Thoracic aorta (tissue), 2 donors: ENCODE measurements around the gene ZNF17. TPM values are rescaled to one million over a fixed set of nuclear protein-coding genes. Genes with fewer than 3 reads are reported as not detected.
A peak's percentile ranks its signal among the peaks of the same experiment; 100 is the strongest.

Experiments
- ATAC-seq: fragments of 150-250 bp; one replicate; pipeline ENCODE4 v1.8.0; 2017; ENCODE audit warnings: low read depth; ENCODE audit not compliant: insufficient number of reproducible peaks, low FRiP score
- DNase-seq: peaks from one replicate; pipeline ENCODE4 v3.0.0-alpha.2; 2020; ENCODE audit warnings: low spot score
- H3K27ac ChIP-seq, 2 donors: fragments of 200-600 bp; sonication (generic); 1 replicate in 1 of 2; 2 replicates in 1 of 2; pipeline ENCODE4 v1.5.1; 2016; ENCODE audit warnings: mild to moderate bottlenecking in 2 of 2, moderate library complexity in 2 of 2
- H3K27me3 ChIP-seq: fragments of 200-600 bp; sonication (generic); replicated peaks from 2 replicates; pipeline ENCODE4 v1.6.0; 2016; ENCODE audit warnings: mild to moderate bottlenecking; ENCODE audit not compliant: insufficient read depth
- H3K36me3 ChIP-seq: fragments of 200-600 bp; sonication (generic); one replicate; pipeline ENCODE4 v1.5.1; 2016
- H3K4me1 ChIP-seq, 2 donors: fragments of 200-600 bp; sonication (generic); 1 replicate in 1 of 2; 2 replicates in 1 of 2; pipeline versions ENCODE4 v1.5.1 to v1.6.0; 2016; ENCODE audit warnings: low read depth in 2 of 2, mild to moderate bottlenecking in 1 of 2; ENCODE audit not compliant: control insufficient read depth in 1 of 2
- H3K4me3 ChIP-seq: fragments of 200-600 bp; sonication (generic); 2 replicates; pipeline ENCODE4 v1.5.1; 2016; ENCODE audit warnings: mild to moderate bottlenecking
- H3K9me3 ChIP-seq: fragments of 200-600 bp; sonication (generic); 2 replicates; pipeline ENCODE4 v1.5.1; 2016
- CTCF ChIP-seq: fragments of 200-600 bp; sonication (generic); IDR thresholded peaks from one replicate; pipeline ENCODE4 v1.5.1; 2019; ENCODE audit warnings: antibody characterized with exemption
- total RNA-seq, 2 donors: library from RNA; depleted of rRNA; stranded (reverse); fragments of >200 nt; gene quantifications; one replicate each; pipeline versions ENCODE4 v1.1.0 to v1.2.3, GENCODE V29; 2016

ZNF17 gene
- total RNA-seq, 2 donors from 2014 or later, result 11.2 to 17.5 TPM

- H3K27me3 ChIP-seq, result no peaks in the 10 kb centered on the region
- H3K27ac ChIP-seq, result no peak overlapping the region
- DNase-seq (no peak), ATAC-seq (no peak)
- no peak overlapping the region for H3K4me3 ChIP-seq
- peaks cover 52% of the 10 kb centered on the region for H3K9me3 ChIP-seq
- H3K4me1 ChIP-seq, result no peaks in the 10 kb centered on the region
- H3K36me3 ChIP-seq, result peaks cover 18% of the 10 kb centered on the region
- no peak for TF ChIP-seq CTCF
Observed at GRCh38 chr19:57403737-57404563, 7.0 kb upstream of the ZNF17 start.

- Histone ChIP-seq H3K9me3 (peaks cover 29% of the 10 kb centered on the region), H3K27ac (no peak overlapping the region), H3K4me1 (peaks cover 0 to 6% of the 10 kb centered on the region in 2 donors), H3K36me3 (no peaks in the 10 kb centered on the region), H3K27me3 (no peaks in the 10 kb centered on the region), H3K4me3 (no peak overlapping the region)
- ATAC-seq (no peak), DNase-seq (no peak)
- no peak for TF ChIP-seq CTCF
Observed at GRCh38 chr19:57406516-57407123, 4.3 kb upstream of the ZNF17 start.

GRCh38 chr19:57419439-57419838 lies 8.5 kb downstream of the ZNF17 start:
- DNase-seq (no peak), ATAC-seq (no peak)
- no peaks in the 10 kb centered on the region for H3K27me3 ChIP-seq
- peaks cover 74% of the 10 kb centered on the region for H3K36me3 ChIP-seq
- H3K4me3 ChIP-seq, result no peak overlapping the region
- H3K27ac ChIP-seq, result no peak overlapping the region
- no peaks in the 10 kb centered on the region for H3K4me1 ChIP-seq
- TF ChIP-seq CTCF, result no peak
- H3K9me3 ChIP-seq, result peaks cover 67% of the 10 kb centered on the region

GRCh38 chr19:57421037-57421436 lies 10.1 kb downstream of the ZNF17 start:
- no peaks in the 10 kb centered on the region for H3K4me1 ChIP-seq
- no peak for TF ChIP-seq CTCF
- no peak for ATAC-seq
- peaks cover 61% of the 10 kb centered on the region for H3K36me3 ChIP-seq
- peaks cover 73% of the 10 kb centered on the region for H3K9me3 ChIP-seq
- no peak overlapping the region for H3K27ac ChIP-seq
- DNase-seq, result no peak
- no peaks in the 10 kb centered on the region for H3K27me3 ChIP-seq
- H3K4me3 ChIP-seq, result no peak overlapping the region

- Histone ChIP-seq H3K36me3 (peaks cover 8% of the 10 kb centered on the region), H3K4me3 (peak overlapping the region; percentile 87), H3K9me3 (peaks cover 6% of the 10 kb centered on the region), H3K4me1 (peaks cover 15 to 20% of the 10 kb centered on the region in 2 donors), H3K27me3 (no peaks in the 10 kb centered on the region), H3K27ac (no peak overlapping the region)
- TF ChIP-seq CTCF, result no peak
- ATAC-seq, result no peak
- DNase-seq, result no peak
Observed at GRCh38 chr19:57434386-57435061, 23.6 kb downstream of the ZNF17 start.
